Measurements from ENCODE around the gene KHK.

The KHK gene

DNA sequence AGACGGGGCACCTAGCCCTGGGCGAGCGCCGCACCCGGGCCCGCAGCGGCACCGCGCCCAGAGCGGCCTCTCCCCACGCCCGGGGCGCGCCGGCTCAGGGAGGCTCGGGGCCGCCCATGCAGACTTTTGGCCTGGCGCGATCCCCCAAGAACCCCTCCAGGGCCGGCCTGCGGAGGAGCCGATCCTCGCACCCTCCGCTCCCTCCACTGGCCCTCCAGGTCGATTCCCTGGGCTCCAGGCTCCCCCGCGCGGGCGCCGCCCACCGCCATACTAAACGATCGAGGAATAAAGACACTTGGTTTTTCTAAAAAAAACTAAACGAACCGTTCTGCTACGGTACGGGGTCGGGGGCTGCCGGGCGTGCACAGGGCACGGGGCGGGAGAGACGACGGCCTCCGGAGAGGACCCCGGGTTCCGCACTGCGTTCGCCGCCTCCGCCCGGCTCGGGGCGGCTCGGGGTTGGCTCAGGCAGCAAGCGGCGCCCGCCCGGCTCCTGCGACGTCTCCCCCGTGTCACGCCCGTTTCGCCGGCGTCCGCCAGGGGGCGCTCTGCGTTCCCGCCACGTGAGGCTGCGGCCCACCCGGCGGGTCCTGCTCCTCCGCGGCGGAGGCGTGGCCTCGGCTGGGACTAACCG is 365 bp upstream of the KHK start:
- H3K4me3 ChIP-seq (ENCODE audit: low read depth, low read length) = peak overlapping the region; percentile 61
- DNase-seq (ENCODE audit: low read depth) = peak; percentile 50
- TF ChIP-seq, protein P1, sequence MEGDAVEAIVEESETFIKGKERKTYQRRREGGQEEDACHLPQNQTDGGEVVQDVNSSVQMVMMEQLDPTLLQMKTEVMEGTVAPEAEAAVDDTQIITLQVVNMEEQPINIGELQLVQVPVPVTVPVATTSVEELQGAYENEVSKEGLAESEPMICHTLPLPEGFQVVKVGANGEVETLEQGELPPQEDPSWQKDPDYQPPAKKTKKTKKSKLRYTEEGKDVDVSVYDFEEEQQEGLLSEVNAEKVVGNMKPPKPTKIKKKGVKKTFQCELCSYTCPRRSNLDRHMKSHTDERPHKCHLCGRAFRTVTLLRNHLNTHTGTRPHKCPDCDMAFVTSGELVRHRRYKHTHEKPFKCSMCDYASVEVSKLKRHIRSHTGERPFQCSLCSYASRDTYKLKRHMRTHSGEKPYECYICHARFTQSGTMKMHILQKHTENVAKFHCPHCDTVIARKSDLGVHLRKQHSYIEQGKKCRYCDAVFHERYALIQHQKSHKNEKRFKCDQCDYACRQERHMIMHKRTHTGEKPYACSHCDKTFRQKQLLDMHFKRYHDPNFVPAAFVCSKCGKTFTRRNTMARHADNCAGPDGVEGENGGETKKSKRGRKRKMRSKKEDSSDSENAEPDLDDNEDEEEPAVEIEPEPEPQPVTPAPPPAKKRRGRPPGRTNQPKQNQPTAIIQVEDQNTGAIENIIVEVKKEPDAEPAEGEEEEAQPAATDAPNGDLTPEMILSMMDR (IDR thresholded peaks at IDR 0.05; ENCODE audit: control insufficient read depth, extremely low read depth, insufficient read depth) = peak; percentile 95

DNA sequence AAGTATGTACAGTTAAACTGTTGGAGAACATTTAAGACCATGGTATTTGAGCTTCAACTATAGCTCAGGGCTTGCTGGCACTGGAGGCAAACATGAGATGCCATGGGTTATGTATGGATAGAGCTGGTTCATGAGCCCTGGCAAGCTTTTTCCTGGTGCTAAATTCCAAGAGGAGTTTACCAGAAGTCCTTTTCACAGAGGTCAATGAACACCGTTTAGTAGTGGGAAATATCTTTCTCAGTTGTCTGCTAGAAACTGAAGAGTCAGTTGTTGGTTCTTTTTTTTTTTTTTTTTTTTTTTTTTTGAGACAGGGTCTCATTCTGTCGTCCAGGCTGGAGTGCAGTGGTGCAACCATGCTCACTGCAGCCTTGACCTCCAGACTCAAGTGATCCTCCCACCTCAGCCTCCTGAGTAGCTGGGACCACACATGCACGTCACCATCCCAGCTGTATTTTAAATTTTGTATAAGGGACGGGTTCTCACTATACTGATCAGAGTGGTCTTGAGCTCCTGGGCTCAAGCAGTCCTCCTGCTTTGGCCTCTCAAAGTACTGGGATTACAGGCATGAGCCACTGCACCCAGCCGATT is 1.3 kb downstream of the KHK start:
- TF ChIP-seq, protein P1 (IDR thresholded peaks at IDR 0.05; ENCODE audit: control insufficient read depth, extremely low read depth, insufficient read depth) = no peak
- no peak for DNase-seq (ENCODE audit: low read depth)
- H3K4me3 ChIP-seq (ENCODE audit: low read depth, low read length) = no peak overlapping the region

DNA sequence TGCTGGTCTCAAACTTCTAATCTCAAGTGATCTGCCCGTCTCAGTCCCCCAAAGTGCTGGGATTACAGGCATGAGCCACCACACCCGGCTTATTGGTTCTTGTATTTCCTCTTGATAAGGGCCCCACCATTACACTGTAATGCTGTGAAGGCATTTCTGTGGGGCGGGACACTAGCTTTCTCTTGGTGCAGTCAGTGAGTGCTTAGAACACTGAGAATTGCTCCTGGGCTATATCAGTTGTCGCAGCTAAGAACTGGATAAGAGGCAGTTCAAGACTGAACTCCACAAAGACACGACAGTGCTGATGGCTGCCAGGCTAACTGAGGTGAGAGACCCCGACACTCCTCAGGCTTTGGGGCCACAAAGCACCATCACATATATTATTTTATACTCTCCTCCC is 2.1 kb downstream of the KHK start:
- no peak for DNase-seq (ENCODE audit: low read depth)
- H3K4me3 ChIP-seq (ENCODE audit: low read depth, low read length) = no peak overlapping the region
- TF ChIP-seq, protein P1 (IDR thresholded peaks at IDR 0.05; ENCODE audit: control insufficient read depth, extremely low read depth, insufficient read depth) = no peak

DNA sequence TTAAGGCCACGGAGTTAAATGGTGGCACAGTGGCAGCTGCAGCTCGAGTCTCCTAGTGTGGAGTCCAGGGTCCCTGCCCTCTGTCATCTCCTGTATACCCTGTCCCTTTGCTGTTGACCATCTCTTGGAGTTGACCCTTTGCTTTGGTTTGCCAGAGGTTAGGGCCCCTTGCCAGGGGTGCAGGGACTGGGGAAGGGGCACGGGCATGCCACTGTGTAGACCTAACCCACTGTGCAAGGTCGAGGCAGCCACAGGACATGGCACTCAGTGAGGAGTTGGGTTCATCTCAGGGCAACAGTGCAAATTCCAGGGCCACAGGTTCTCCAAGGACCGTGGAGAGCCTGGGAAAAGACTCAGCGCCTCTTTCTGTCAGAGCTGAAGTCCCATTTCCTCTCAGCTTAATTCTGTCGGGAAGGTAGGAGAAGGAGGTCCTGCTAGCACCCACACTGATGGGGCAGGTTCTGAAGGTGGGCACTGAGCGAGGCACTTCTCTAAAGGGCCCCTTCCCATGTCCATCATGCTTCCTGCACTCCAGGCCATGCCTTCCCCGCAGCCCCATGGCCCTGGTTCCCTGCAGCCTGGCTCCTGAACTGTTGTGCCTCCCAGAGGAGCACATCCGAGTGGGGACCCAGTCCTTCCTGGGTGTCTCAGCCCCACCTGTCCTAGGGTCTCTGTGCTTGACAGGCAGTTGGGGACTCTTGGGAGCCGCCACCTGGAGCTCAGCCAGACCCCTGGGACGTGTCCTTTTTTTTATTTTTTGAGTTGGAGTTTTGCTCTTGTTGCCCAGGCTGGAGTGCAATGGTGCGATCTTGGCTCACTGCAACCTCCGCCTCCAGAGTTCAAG is 2.8 kb downstream of the KHK start:
- TF ChIP-seq, protein P1 (IDR thresholded peaks at IDR 0.05; ENCODE audit: control insufficient read depth, extremely low read depth, insufficient read depth) = no peak
- H3K4me3 ChIP-seq (ENCODE audit: low read depth, low read length) = no peak overlapping the region
- no peak for DNase-seq (ENCODE audit: low read depth)

DNA sequence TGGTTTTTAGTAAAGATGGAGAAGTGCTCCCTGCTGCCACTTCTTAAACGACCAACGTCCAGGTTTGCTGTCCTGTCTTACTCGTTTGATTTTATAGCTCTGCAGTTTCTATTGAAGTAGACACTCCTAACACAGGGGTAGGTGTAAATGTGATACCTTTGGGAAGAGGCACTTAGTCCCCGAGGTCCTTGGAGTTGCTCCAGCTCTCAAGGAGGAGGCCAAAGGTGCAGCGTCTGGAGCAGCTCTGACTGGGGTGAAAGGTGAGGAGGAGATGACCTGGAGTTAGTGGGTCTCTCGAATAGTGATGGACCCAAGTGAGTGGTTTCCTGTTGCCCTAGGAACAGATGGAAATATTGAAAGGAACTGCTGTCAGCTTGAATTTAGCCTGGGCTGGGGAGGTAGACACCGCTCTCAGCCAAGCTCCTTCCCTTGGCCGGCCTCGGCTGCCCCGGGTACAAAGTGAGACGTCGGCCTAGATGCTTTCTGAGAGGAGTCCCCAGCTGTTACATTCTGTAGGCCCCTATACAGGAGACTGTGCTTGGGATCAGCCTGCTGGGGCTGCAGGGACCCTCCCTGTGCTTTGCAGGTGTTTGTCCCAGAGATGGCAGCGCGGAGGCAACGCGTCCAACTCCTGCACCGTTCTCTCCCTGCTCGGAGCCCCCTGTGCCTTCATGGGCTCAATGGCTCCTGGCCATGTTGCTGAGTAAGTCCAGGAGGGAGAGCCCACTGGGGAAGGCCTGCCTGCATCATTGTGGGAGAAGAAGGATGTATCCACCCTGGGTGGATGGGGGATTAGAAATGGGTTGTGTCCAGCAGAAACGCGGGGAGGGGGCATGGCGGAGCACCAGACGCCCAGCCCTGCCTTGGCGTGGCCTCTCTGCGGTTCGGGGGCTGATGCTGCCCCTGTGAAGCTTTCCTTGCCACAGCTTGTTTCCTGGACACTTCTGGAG is 5.4 kb downstream of the KHK start:
- no peak overlapping the region for H3K4me3 ChIP-seq (ENCODE audit: low read depth, low read length)
- TF ChIP-seq, protein P1 (IDR thresholded peaks at IDR 0.05; ENCODE audit: control insufficient read depth, extremely low read depth, insufficient read depth) = no peak
- no peak for DNase-seq (ENCODE audit: low read depth)

GRCh38 chr2:27092696-27093429 is 6.3 kb downstream of the KHK start:
- no peak overlapping the region for H3K4me3 ChIP-seq (ENCODE audit: low read depth, low read length)
- DNase-seq (ENCODE audit: low read depth) = no peak
- TF ChIP-seq, protein P1 (IDR thresholded peaks at IDR 0.05; ENCODE audit: control insufficient read depth, extremely low read depth, insufficient read depth) = no peak
